Adrenal gland (tissue), 12 donors: ENCODE measurements around the gene PCGF6. TPM values are rescaled to one million over a fixed set of nuclear protein-coding genes. Genes with fewer than 3 reads are reported as not detected.
A peak's percentile ranks its signal among the peaks of the same experiment; 100 is the strongest.

ENCODE experiments used
- DNase-seq, 7 donors: peaks; one replicate each; pipeline ENCODE4 v3.0.0-alpha.2; 2019 to 2020
- H3K27ac ChIP-seq, 5 donors: fragments of 200-600 bp; sonication (generic) in 4 of 5; 1 replicate in 3 of 5; 2 replicates in 2 of 5; pipeline versions ENCODE4 v1.5.1 to v1.8.0; 2016 to 2020; ENCODE audit warnings: mild to moderate bottlenecking in 1 of 5
- H3K27me3 ChIP-seq: fragments of 200-600 bp; 2 replicates; pipeline ENCODE4 v1.8.0; 2021
- H3K36me3 ChIP-seq, 2 donors: fragments of 200-600 bp; replicated peaks in 1 of 2; 1 replicate in 1 of 2; 2 replicates in 1 of 2; pipeline versions ENCODE4 v1.5.1 to v1.8.0; 2018 to 2022
- H3K4me1 ChIP-seq, 2 donors: fragments of 200-600 bp; replicated peaks in 1 of 2; 1 replicate in 1 of 2; 2 replicates in 1 of 2; pipeline versions ENCODE4 v1.5.1 to v1.8.0; 2018 to 2021
- H3K4me3 ChIP-seq, 4 donors: fragments of 200-600 bp; sonication (generic) in 3 of 4; one replicate each; pipeline ENCODE4 v1.5.1; 2016 to 2018
- H3K9me3 ChIP-seq, 3 donors: fragments of 200-600 bp; sonication (generic) in 1 of 3; replicated peaks in 1 of 3; 1 replicate in 2 of 3; 2 replicates in 1 of 3; pipeline versions ENCODE4 v1.5.1 to v1.8.0; 2016 to 2021
- POLR2A ChIP-seq, 2 donors: fragments of 450-650 bp; IDR thresholded peaks; one replicate each; pipeline ENCODE4 v1.6.1; 2017; ENCODE audit warnings: antibody characterized with exemption in 2 of 2, mild to moderate bottlenecking in 2 of 2, moderate library complexity in 1 of 2
- WGBS, 4 donors: extraction: QIAGEN DNeasy Blood & Tissue Kit in 2 of 4; methylation state at CpG; one replicate each; pipeline versions ENCODE4 v1.1.5 to v1.1.7; 2013 to 2017; 5-methylcytosine and 5-hydroxymethylcytosine counted together
- intact Hi-C, 2 donors: fragments of 100-400 bp; cut with DNase I; formaldehyde crosslinking; loops; one replicate each; pipeline versions ENCODE4 v1.14.1 to v1.15.0; 2022 to 2023
- polyA plus RNA-seq, 3 donors: library from polyadenylated mRNA; stranded (reverse); fragments of 200-250 nt in 2 of 3; fragments of 350-450 nt in 1 of 3; fragmentation: Illumina TruSeq in 1 of 3; extraction: RNeasy Lipid Tissue Mini Kit (QIAGEN cat#74804) in 1 of 3; gene quantifications; one replicate each; pipeline ENCODE4 v1.2.3, GENCODE V29; 2013 to 2014
- total RNA-seq, 9 donors: library from RNA; depleted of rRNA in 4 of 9; stranded (reverse); fragments of >200 nt in 4 of 9; fragments of 120-200 nt in 1 of 9; fragmentation: NEBNext Ultra II Directional in 1 of 9; extraction: Animal tissue kit (Norgen Biotek cat#: 25700) in 1 of 9; gene quantifications; one replicate each; pipeline versions ENCODE4 v1.1.0 to v1.2.4, GENCODE V29; 2013 to 2023
- TF ChIP-seq, protein P1 (sequence below), 6 experiments: fragments of 450-650 bp in 4 of 6; fragments of 200-600 bp in 2 of 6; sonication (generic) in 1 of 6; IDR thresholded peaks; 1 replicate in 5 of 6; 2 replicates in 1 of 6; pipeline versions ENCODE4 v1.5.1 to v1.8.0; 2016 to 2021; ENCODE audit warnings: antibody characterized with exemption in 6 of 6, mild to moderate bottlenecking in 2 of 6, moderate library complexity in 1 of 6
- donor health status: healthy with polysubstance abuse.
- donor health status: Bipolar disorder and iron deficiency.
- donor health status: DM: yes; HTN: yes; CAD: no.
- donor health status: DM: no; HTN: no; CAD: no.
- donor health status: DM: no; HTN: no; CAD: no.
- donor health status: DM: yes; HTN: yes; CAD: no.

The PCGF6 gene
- total and polyA plus RNA-seq, 12 donors = 3.1 to 12.3 (median 7.3) TPM

DNA sequence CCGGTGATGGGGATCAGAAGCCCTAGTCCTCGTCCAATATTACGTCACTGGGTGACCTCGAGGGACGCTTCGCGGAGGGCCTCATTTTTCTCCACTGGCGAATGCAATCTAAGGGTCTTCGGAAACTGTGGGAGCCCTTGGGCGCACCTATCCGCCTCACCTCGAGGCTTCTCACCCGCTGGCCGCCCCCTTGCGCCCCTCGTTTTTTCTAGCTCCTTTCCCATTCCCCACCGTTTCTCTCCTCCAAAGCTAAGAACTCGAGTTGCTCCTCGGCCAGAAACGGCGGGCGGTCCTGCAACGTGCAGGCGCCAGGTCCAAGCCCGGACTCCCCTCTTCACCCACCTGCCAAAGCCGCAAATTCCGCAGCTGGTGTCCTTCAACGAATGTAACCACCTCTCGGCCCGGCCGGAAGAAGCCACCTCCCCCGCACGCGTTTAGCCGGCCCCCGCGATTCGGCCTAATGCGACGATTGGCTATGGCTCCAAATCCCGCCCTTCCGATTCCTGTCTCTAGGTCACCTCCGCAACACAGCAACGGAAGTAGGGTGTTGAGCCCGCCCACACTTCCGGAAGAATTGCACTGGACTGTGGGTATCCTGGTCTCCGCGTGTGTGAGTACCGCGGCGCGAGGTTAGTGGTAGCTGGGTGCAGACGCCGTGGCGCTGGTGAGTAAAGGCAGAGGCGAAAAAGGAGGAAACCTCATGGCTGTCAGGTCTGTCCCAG is 45.3 kb upstream of the PCGF6 start, which contains the start of the genes ATP5MK and PDCD11:
TSS of gene ATP5MK (minus strand) at position 409 of the 722 bp plus-strand sequence. CDS start 4,018 bp downstream, outside the sequence.
TSS of gene PDCD11 (plus strand) at position 560 of the 722 bp plus-strand sequence. CDS start 1,801 bp downstream, outside the sequence.
- 0 to 1% (median 0%) methylated on average over 25 to 56 of the region's 56 CpGs for WGBS, 4 donors
- intact Hi-C loops = no loop called here
- TF ChIP-seq, protein P1, sequence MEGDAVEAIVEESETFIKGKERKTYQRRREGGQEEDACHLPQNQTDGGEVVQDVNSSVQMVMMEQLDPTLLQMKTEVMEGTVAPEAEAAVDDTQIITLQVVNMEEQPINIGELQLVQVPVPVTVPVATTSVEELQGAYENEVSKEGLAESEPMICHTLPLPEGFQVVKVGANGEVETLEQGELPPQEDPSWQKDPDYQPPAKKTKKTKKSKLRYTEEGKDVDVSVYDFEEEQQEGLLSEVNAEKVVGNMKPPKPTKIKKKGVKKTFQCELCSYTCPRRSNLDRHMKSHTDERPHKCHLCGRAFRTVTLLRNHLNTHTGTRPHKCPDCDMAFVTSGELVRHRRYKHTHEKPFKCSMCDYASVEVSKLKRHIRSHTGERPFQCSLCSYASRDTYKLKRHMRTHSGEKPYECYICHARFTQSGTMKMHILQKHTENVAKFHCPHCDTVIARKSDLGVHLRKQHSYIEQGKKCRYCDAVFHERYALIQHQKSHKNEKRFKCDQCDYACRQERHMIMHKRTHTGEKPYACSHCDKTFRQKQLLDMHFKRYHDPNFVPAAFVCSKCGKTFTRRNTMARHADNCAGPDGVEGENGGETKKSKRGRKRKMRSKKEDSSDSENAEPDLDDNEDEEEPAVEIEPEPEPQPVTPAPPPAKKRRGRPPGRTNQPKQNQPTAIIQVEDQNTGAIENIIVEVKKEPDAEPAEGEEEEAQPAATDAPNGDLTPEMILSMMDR (IDR thresholded peaks at IDR 0.05) = peak in 1 of 6 experiments; percentile 9
- peak; percentile 31 to 83 for TF ChIP-seq POLR2A (IDR thresholded peaks at IDR 0.05)
- Histone ChIP-seq H3K27ac (peak within 1 kb of the TSS; percentile 74 to 90 (median 86)), H3K9me3 (no peaks in the 10 kb centered on the region), H3K4me3 (peak within 1 kb of the TSS; percentile 36 to 90 (median 81)), H3K27me3 (no peaks in the 10 kb centered on the region), H3K36me3 (peaks cover 0 to 32% of the 10 kb centered on the region in 2 donors), H3K4me1 (peaks cover 20 to 39% of the 10 kb centered on the region in 2 donors)
- DNase-seq = peak; percentile 96 to 99 (median 98)

DNA sequence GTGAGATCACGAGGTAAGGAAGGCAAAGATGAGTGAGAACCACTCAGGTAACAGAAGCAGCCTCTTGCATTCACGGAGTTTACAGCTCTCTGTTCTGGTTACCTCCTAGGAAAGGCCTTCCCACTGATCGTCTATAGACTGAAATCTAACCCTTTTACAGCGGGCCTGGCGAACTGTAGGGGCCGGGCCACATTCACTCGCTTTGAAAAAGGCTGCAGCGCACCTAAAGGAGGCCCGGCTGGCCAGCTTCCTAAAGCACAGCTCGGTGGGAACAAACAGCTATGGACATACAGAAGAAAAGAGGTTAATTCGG is 44.8 kb upstream of the PCGF6 start:
- WGBS, 4 donors = 2 to 5% (median 3%) methylated on average over 7 to 11 of the region's 11 CpGs
- no peaks in the 10 kb centered on the region for H3K9me3 ChIP-seq
- H3K27me3 ChIP-seq = no peaks in the 10 kb centered on the region
- TF ChIP-seq, protein P1 (IDR thresholded peaks at IDR 0.05) = no peak
- no peak for TF ChIP-seq POLR2A (IDR thresholded peaks at IDR 0.05)
- H3K4me1 ChIP-seq = peaks cover 20 to 39% of the 10 kb centered on the region in 2 donors
- H3K36me3 ChIP-seq = peaks cover 0 to 32% of the 10 kb centered on the region in 2 donors
- intact Hi-C loops = no loop called here
- H3K27ac ChIP-seq = peak overlapping the region; percentile 74 to 90 (median 86)
- H3K4me3 ChIP-seq = peak overlapping the region; percentile 36 to 90 (median 81)
- DNase-seq = no peak

DNA sequence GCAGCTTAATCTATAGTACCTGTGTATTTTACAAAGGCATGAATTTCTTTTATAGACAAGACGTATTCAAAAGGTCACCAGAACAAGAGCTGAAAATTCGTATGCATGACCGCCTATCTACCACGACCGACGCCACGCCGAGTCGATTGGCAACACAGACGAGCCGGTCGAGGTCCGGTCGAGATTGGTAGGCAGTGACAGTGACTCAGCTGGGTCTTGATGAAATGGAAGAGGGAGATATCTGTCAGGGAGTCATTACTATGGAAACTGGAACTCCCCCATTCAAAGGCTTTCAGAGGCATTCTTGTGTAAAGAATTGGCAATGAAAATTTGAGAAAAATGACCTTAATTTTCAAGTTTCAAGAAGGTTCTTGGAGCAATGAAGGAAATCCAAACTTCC is 43.2 kb upstream of the PCGF6 start:
- H3K4me1 ChIP-seq = peaks cover 20 to 39% of the 10 kb centered on the region in 2 donors
- no peak overlapping the region for H3K4me3 ChIP-seq
- DNase-seq = no peak
- intact Hi-C loops = no loop called here
- WGBS, 4 donors = 85 to 91% (median 89%) methylated on average over 14 of the region's 14 CpGs
- peaks cover 0 to 33% of the 10 kb centered on the region in 2 donors for H3K36me3 ChIP-seq
- no peaks in the 10 kb centered on the region for H3K9me3 ChIP-seq
- no peaks in the 10 kb centered on the region for H3K27me3 ChIP-seq
- TF ChIP-seq POLR2A (IDR thresholded peaks at IDR 0.05) = no peak
- TF ChIP-seq, protein P1 (IDR thresholded peaks at IDR 0.05) = no peak
- H3K27ac ChIP-seq = no peak overlapping the region

DNA sequence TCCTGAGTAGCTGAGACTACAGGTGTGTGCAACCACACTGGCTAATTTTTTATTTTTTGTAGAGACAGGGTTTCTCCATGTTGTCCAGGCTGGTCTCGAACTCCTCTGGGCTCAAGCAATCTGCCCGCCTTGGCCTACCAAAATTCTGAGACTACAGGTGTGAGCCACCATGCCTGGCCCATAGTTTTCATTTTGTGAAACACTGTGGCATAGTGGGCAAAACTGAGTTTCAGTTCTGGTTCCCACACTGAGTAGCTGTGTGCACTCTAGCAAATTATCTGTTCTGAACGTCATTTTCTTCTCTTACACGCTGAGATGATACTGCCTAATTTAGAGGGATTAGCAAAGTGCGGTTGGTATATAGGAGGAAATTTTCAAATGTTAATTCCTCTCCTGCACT is 31.8 kb upstream of the PCGF6 start:
- Histone ChIP-seq H3K4me3 (no peak overlapping the region), H3K36me3 (peaks cover 0 to 58% of the 10 kb centered on the region in 2 donors), H3K27me3 (no peaks in the 10 kb centered on the region), H3K27ac (no peak overlapping the region), H3K4me1 (no peaks in the 10 kb centered on the region), H3K9me3 (no peaks in the 10 kb centered on the region)
- TF ChIP-seq POLR2A (IDR thresholded peaks at IDR 0.05) = no peak
- TF ChIP-seq, protein P1 (IDR thresholded peaks at IDR 0.05) = no peak
- intact Hi-C loops = no loop called here
- 88 to 97% (median 93%) methylated on average over 5 of the region's 5 CpGs for WGBS, 4 donors
- no peak for DNase-seq
